HG02852 (cell line): ENCODE results near the gene KY.

Source experiments
- ATAC-seq: cut with Tn5 transposase; IDR thresholded peaks from one replicate; pipeline ENCODE4 v1.9.1; 2021; ENCODE audit warnings: mild to moderate bottlenecking, moderate library complexity; ENCODE audit not compliant: unreplicated experiment

Gene KY

GRCh38 chr3:134646086-134646485 is 4.7 kb downstream of the KY start:
- ATAC-seq, result no peak

- ATAC-seq, result no peak
Measured at GRCh38 chr3:134645515-134645914, 5.3 kb downstream of the KY start.

- ATAC-seq, result no peak
Measured at GRCh38 chr3:134644731-134645514, 5.9 kb downstream of the KY start.

GRCh38 chr3:134643150-134643675 is 7.6 kb downstream of the KY start:
- no peak for ATAC-seq

GRCh38 chr3:134642445-134643149 is 8.2 kb downstream of the KY start:
- ATAC-seq, result no peak

GRCh38 chr3:134641671-134642300 is 9.0 kb downstream of the KY start:
- ATAC-seq, result no peak

- ATAC-seq, result no peak
Measured at GRCh38 chr3:134640872-134641470, 9.9 kb downstream of the KY start.

- ATAC-seq, result no peak
Measured at GRCh38 chr3:134640378-134640777, 10.4 kb downstream of the KY start.

- ATAC-seq, result no peak
Measured at GRCh38 chr3:134638385-134639030, 12.3 kb downstream of the KY start.

- no peak for ATAC-seq
Measured at GRCh38 chr3:134636406-134636805, 14.4 kb downstream of the KY start.

- ATAC-seq, result no peak
Measured at GRCh38 chr3:134630506-134630905, 20.3 kb downstream of the KY start.

- no peak for ATAC-seq
Measured at GRCh38 chr3:134628884-134629283, 21.9 kb downstream of the KY start.

GRCh38 chr3:134627831-134628230 is 23.0 kb downstream of the KY start:
- ATAC-seq, result no peak

GRCh38 chr3:134625885-134626741 is 24.7 kb downstream of the KY start:
- ATAC-seq, result no peak

- no peak for ATAC-seq
Measured at GRCh38 chr3:134625462-134625861, 25.4 kb downstream of the KY start.

GRCh38 chr3:134624537-134625287 is 26.1 kb downstream of the KY start:
- ATAC-seq, result no peak

- no peak for ATAC-seq
Measured at GRCh38 chr3:134623615-134624245, 27.1 kb downstream of the KY start.

- no peak for ATAC-seq
Measured at GRCh38 chr3:134622806-134623365, 27.9 kb downstream of the KY start.
